Liver (tissue), 9 donors: Measurements from ENCODE around the gene NAT16. TPM values are rescaled to one million over a fixed set of nuclear protein-coding genes. Genes with fewer than 3 reads are reported as not detected.

Experiments used
- DNase-seq: peaks from one replicate; pipeline ENCODE4 v3.0.0-alpha.2; 2017; ENCODE audit warnings: low spot score
- H3K27ac ChIP-seq, 2 donors: one replicate each; pipeline ENCODE4 v1.7.0; 2013; ENCODE audit warnings: inconsistent platforms in 2 of 2, low read length in 2 of 2, control low read depth in 1 of 2, low read depth in 1 of 2, mild to moderate bottlenecking in 1 of 2
- H3K27me3 ChIP-seq, 4 donors: one replicate each; pipeline versions ENCODE4 v1.6.1 to v1.7.0; 2013; ENCODE audit warnings: low read length in 3 of 4, inconsistent platforms in 1 of 4, mild to moderate bottlenecking in 1 of 4, moderate library complexity in 1 of 4; ENCODE audit not compliant: control insufficient read depth in 4 of 4, insufficient read depth in 4 of 4
- H3K36me3 ChIP-seq, 4 donors: one replicate each; pipeline versions ENCODE4 v1.6.1 to v1.7.0; 2013; ENCODE audit warnings: low read length in 3 of 4, mild to moderate bottlenecking in 3 of 4, low read depth in 1 of 4, moderate library complexity in 1 of 4; ENCODE audit not compliant: control insufficient read depth in 4 of 4, insufficient read depth in 3 of 4
- H3K4me1 ChIP-seq, 4 donors: one replicate each; pipeline versions ENCODE4 v1.6.1 to v1.7.0; 2013; ENCODE audit warnings: low read length in 3 of 4, mild to moderate bottlenecking in 3 of 4, moderate library complexity in 1 of 4; ENCODE audit not compliant: control insufficient read depth in 4 of 4, insufficient read depth in 4 of 4
- H3K4me3 ChIP-seq, 3 donors: one replicate each; pipeline versions ENCODE4 v1.6.1 to v1.7.0; 2013; ENCODE audit warnings: low read length in 3 of 3, control low read depth in 1 of 3, low read depth in 1 of 3, mild to moderate bottlenecking in 1 of 3
- H3K9ac ChIP-seq, 2 donors: one replicate each; pipeline ENCODE4 v1.7.0; 2013; ENCODE audit warnings: low read length in 2 of 2, mild to moderate bottlenecking in 2 of 2, moderate library complexity in 2 of 2, control low read depth in 1 of 2, low read depth in 1 of 2
- H3K9me3 ChIP-seq, 4 donors: one replicate each; pipeline versions ENCODE4 v1.6.1 to v1.7.0; 2013; ENCODE audit warnings: low read length in 3 of 4; ENCODE audit not compliant: control insufficient read depth in 4 of 4
- ATF3 ChIP-seq: IDR thresholded peaks from 2 replicates; pipeline ENCODE4 v1.6.1; 2016; ENCODE audit warnings: antibody characterized with exemption
- CTCF ChIP-seq: fragments of 150-350 bp; IDR thresholded peaks from 2 replicates; pipeline ENCODE4 v1.5.1; 2017; ENCODE audit warnings: improper control_type of control experiment, low read depth, low read length; ENCODE audit not compliant: missing input control
- EGR1 ChIP-seq, 2 donors: IDR thresholded peaks; 2 replicates each; pipeline ENCODE4 v1.6.1; 2016 to 2018; ENCODE audit warnings: antibody characterized with exemption in 2 of 2, low read depth in 2 of 2
- FOXA2 ChIP-seq: IDR thresholded peaks from 2 replicates; pipeline ENCODE4 v1.6.1; 2016; ENCODE audit warnings: antibody characterized with exemption
- GABPA ChIP-seq, 2 donors: IDR thresholded peaks in 1 of 2; conservative IDR thresholded peaks in 1 of 2; 2 replicates each; pipeline ENCODE4 v1.6.1; 2016; ENCODE audit warnings: antibody characterized with exemption in 2 of 2, mild to moderate bottlenecking in 1 of 2, moderate library complexity in 1 of 2
- HNF4A ChIP-seq, 2 donors: conservative IDR thresholded peaks; 2 replicates each; pipeline ENCODE4 v1.6.1; 2016; ENCODE audit warnings: antibody characterized with exemption in 2 of 2, mild to moderate bottlenecking in 2 of 2
- HNF4G ChIP-seq: IDR thresholded peaks from 2 replicates; pipeline ENCODE4 v1.6.1; 2016; ENCODE audit warnings: antibody characterized with exemption
- JUND ChIP-seq, 2 donors: IDR thresholded peaks; 2 replicates each; pipeline ENCODE4 v1.6.1; 2016; ENCODE audit warnings: antibody characterized with exemption in 2 of 2
- MAX ChIP-seq: IDR thresholded peaks from 2 replicates; pipeline ENCODE4 v1.6.1; 2016; ENCODE audit warnings: antibody characterized with exemption
- NR2F2 ChIP-seq: IDR thresholded peaks from 2 replicates; pipeline ENCODE4 v1.6.1; 2016; ENCODE audit warnings: antibody characterized with exemption
- RAD21 ChIP-seq, 2 donors: IDR thresholded peaks; 2 replicates each; pipeline ENCODE4 v1.6.1; 2016; ENCODE audit warnings: antibody characterized with exemption in 2 of 2, mild to moderate bottlenecking in 2 of 2
- REST ChIP-seq: IDR thresholded peaks from 2 replicates; pipeline ENCODE4 v1.6.1; 2016; ENCODE audit warnings: antibody characterized with exemption, mild to moderate bottlenecking
- RXRA ChIP-seq, 2 donors: IDR thresholded peaks; 2 replicates each; pipeline ENCODE4 v1.6.1; 2017 to 2018; ENCODE audit warnings: antibody characterized with exemption in 2 of 2, mild to moderate bottlenecking in 1 of 2
- TAF1 ChIP-seq: conservative IDR thresholded peaks from 2 replicates; pipeline ENCODE4 v1.6.1; 2016; ENCODE audit warnings: antibody characterized with exemption, mild to moderate bottlenecking
- YY1 ChIP-seq: IDR thresholded peaks from 2 replicates; pipeline ENCODE4 v1.6.1; 2016; ENCODE audit warnings: antibody characterized with exemption, mild to moderate bottlenecking
- ZBTB33 ChIP-seq: IDR thresholded peaks from 2 replicates; pipeline ENCODE4 v1.6.1; 2016; ENCODE audit warnings: antibody characterized with exemption
- WGBS: extraction: QIAGEN DNeasy Blood & Tissue Kit; methylation state at CpG from one replicate; pipeline ENCODE4 v1.1.7; 2013; 5-methylcytosine and 5-hydroxymethylcytosine counted together
- polyA plus RNA-seq, 2 donors: library from polyadenylated mRNA; stranded (reverse) in 1 of 2; unstranded in 1 of 2; fragments of 200-250 nt in 1 of 2; fragments of >200 nt in 1 of 2; fragmentation: Nextera tagmentation in 1 of 2; extraction: Ambion mirVana in 1 of 2; gene quantifications; one replicate each; pipeline versions ENCODE4 v1.2.1 to v1.2.3, GENCODE V29; 2013 to 2015
- total RNA-seq, 2 donors: library from RNA; depleted of rRNA; stranded (reverse); fragments of >200 nt; gene quantifications; one replicate each; pipeline ENCODE4 v1.2.3, GENCODE V29; 2014
- donor health status: healthy.
- donor health status: healthy.
- donor health status: healthy.
- donor health status: healthy.
- donor health status: healthy.

NAT16 gene
- total and polyA plus RNA-seq, 4 donors, result not detected

- TF ChIP-seq REST, result no peak
- TF ChIP-seq NR2F2, result no peak
- no peak for TF ChIP-seq TAF1
- no peak for TF ChIP-seq HNF4A (conservative IDR thresholded peaks at IDR 0.05)
Measured at GRCh38 chr7:101155303-101155702, 24.8 kb downstream of the NAT16 start (continued).

GRCh38 chr7:101154693-101155102 lies 25.4 kb downstream of the NAT16 start:
- no peaks in the 10 kb centered on the region for H3K9me3 ChIP-seq
- TF ChIP-seq JUND (IDR thresholded peaks at IDR 0.05), result no peak
- no peak for TF ChIP-seq ZBTB33
- TF ChIP-seq RAD21 (IDR thresholded peaks at IDR 0.05), result no peak
- no peak for TF ChIP-seq EGR1 (IDR thresholded peaks at IDR 0.05; ENCODE audit: low read depth in 2 of 2)
- no peak for TF ChIP-seq MAX
- TF ChIP-seq YY1, result no peak
- no peak for TF ChIP-seq NR2F2
- no peak for TF ChIP-seq HNF4A (conservative IDR thresholded peaks at IDR 0.05)
- no peak for TF ChIP-seq GABPA (IDR thresholded peaks at IDR 0.05 in 1 of 2, conservative IDR thresholded peaks at IDR 0.05 in 1 of 2)
- TF ChIP-seq HNF4G, result no peak
- TF ChIP-seq FOXA2, result no peak
- no peak for TF ChIP-seq RXRA (IDR thresholded peaks at IDR 0.05)
- TF ChIP-seq ATF3, result no peak
- no peak for TF ChIP-seq CTCF
- no peak for TF ChIP-seq REST
- TF ChIP-seq TAF1, result no peak
- H3K27me3 ChIP-seq, result no peaks in the 10 kb centered on the region
- H3K9ac ChIP-seq, result no peak overlapping the region
- WGBS, result under 1% methylated on average over 34 of the region's 34 CpGs
- no peak for DNase-seq
- peaks cover under 1 to 7% (median 6%) of the 10 kb centered on the region in 4 donors for H3K36me3 ChIP-seq
- H3K27ac ChIP-seq, result no peak overlapping the region
- H3K4me1 ChIP-seq, result peaks cover 2 to 20% (median 12%) of the 10 kb centered on the region in 4 donors
- peak overlapping the region; percentile 56 to 95 (median 64) for H3K4me3 ChIP-seq
